Neural progenitor cell (in vitro differentiated cells): ENCODE data around the gene LPAR5.

Source experiments
- EZH2 ChIP-seq: fragments of 200-600 bp; sonication (generic); IDR thresholded peaks from 2 replicates; pipeline ENCODE4 v1.6.1; 2017; ENCODE audit warnings: antibody characterized with exemption, mild to moderate bottlenecking, moderate library complexity
- TF ChIP-seq, protein P1 (sequence below): fragments of 200-600 bp; sonication (generic); IDR thresholded peaks from 2 replicates; pipeline ENCODE4 v1.5.1; 2017; ENCODE audit warnings: antibody characterized with exemption, mild to moderate bottlenecking

DNA sequence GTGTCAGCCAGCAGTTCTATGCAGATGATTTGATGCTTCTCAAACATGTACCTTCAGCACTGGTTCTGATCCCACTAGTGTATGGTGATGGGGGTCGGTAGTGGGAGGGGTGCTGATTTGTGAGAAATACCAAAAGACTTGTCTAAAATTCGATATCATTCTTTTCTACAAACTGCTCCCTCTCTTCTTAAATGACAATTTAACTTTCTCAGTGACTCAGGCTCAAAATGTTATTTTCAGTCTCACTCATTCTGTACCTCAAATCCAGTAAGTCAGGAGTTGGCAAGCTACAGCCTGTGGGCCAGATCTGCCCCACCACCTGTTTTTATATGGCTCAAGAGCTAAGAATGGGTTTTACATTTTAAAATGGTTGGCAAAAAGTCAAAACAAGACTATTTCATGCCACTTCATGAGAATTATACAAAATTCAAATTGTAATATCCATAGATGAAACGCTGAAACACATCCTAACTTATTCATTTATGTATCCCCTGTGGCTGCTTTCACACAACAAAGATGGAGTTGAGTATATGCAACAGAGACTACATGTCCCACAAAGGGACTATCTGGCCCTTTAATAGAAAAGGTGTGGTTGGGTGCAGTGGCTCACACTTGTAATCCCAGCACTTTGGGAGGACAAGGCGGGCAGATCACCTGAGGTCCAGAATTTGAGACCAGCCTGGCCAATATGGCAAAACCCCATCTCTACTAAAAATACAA lies 61.0 kb downstream of the LPAR5 start:
- TF ChIP-seq, protein P1, sequence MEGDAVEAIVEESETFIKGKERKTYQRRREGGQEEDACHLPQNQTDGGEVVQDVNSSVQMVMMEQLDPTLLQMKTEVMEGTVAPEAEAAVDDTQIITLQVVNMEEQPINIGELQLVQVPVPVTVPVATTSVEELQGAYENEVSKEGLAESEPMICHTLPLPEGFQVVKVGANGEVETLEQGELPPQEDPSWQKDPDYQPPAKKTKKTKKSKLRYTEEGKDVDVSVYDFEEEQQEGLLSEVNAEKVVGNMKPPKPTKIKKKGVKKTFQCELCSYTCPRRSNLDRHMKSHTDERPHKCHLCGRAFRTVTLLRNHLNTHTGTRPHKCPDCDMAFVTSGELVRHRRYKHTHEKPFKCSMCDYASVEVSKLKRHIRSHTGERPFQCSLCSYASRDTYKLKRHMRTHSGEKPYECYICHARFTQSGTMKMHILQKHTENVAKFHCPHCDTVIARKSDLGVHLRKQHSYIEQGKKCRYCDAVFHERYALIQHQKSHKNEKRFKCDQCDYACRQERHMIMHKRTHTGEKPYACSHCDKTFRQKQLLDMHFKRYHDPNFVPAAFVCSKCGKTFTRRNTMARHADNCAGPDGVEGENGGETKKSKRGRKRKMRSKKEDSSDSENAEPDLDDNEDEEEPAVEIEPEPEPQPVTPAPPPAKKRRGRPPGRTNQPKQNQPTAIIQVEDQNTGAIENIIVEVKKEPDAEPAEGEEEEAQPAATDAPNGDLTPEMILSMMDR: no peak
- TF ChIP-seq EZH2: no peak
